H1 (cell line): ENCODE measurements around the gene DNAJB5. TPM values are rescaled to one million over a fixed set of nuclear protein-coding genes. Genes with fewer than 3 reads are reported as not detected.

Source experiments
- CTCF ChIA-PET: fragments of 300-600 bp; sonication (Branson Sonifier 250); formaldehyde crosslinking; loops from one replicate; lab custom pipeline; 2021; ENCODE audit not compliant: partially characterized antibody; lab: Charles Lee
- POLR2A ChIA-PET: fragments of 300-600 bp; sonication (Branson Sonifier 250); formaldehyde crosslinking; loops from one replicate; lab custom pipeline; 2021; ENCODE audit warnings: inconsistent platforms; ENCODE audit not compliant: partially characterized antibody; lab: Charles Lee
- DNase-seq, 2 experiments: peaks; one replicate each; pipeline versions ENCODE4 v3.0.0 to v3.0.0-alpha.2; 2010 to 2022; ENCODE audit warnings: low spot score in 2 of 2, low read depth in 1 of 2, mixed read lengths in 1 of 2
- FAIRE-seq: peaks from 2 replicates; lab custom pipeline; 2011; peaks lifted over from hg19 to GRCh38; lab: Jason Lieb, UNC
- H2AFZ ChIP-seq: 2 replicates; pipeline ENCODE4 v1.8.1; 2012; ENCODE audit warnings: low read length, inconsistent platforms
- H2AK5ac ChIP-seq: 2 replicates; pipeline ENCODE4 v1.6.1; 2013; ENCODE audit warnings: low read depth, low read length
- H2BK120ac ChIP-seq: replicated peaks from 2 replicates; pipeline ENCODE3; 2013; ENCODE audit warnings: low read depth, low read length, inconsistent platforms
- H2BK12ac ChIP-seq: 2 replicates; pipeline ENCODE4 v1.6.1; 2013; ENCODE audit warnings: low read depth, low read length
- H2BK15ac ChIP-seq: 2 replicates; pipeline ENCODE4 v1.6.1; 2013; ENCODE audit warnings: low read length
- H2BK20ac ChIP-seq: 2 replicates; pipeline ENCODE4 v1.6.1; 2013; ENCODE audit warnings: low read length
- H2BK5ac ChIP-seq: 2 replicates; pipeline ENCODE4 v1.6.1; 2013; ENCODE audit warnings: low read depth, low read length
- H3K14ac ChIP-seq: 2 replicates; pipeline ENCODE4 v1.6.1; 2013; ENCODE audit warnings: inconsistent platforms; ENCODE audit not compliant: insufficient read length
- H3K18ac ChIP-seq: 2 replicates; pipeline ENCODE4 v1.6.1; 2013; ENCODE audit warnings: low read length; ENCODE audit errors: extremely low read depth
- H3K23ac ChIP-seq: 2 replicates; pipeline ENCODE4 v1.6.1; 2013; ENCODE audit warnings: inconsistent platforms; ENCODE audit not compliant: insufficient read length
- H3K23me2 ChIP-seq: 2 replicates; pipeline ENCODE4 v1.6.1; 2013; ENCODE audit warnings: low read depth, low read length
- H3K27ac ChIP-seq: 2 replicates; pipeline ENCODE4 v1.6.1; 2011; ENCODE audit warnings: low read depth, low read length, inconsistent platforms
- H3K27me3 ChIP-seq, 4 experiments: replicated peaks in 1 of 4; 1 replicate in 1 of 4; 2 replicates in 3 of 4; pipeline versions ENCODE4 v1.6.1 to v1.8.1; 2011 to 2013; ENCODE audit warnings: low read length in 3 of 4, mild to moderate bottlenecking in 3 of 4, inconsistent platforms in 2 of 4, mixed read lengths in 2 of 4, moderate library complexity in 1 of 4; ENCODE audit not compliant: control insufficient read depth in 3 of 4, insufficient read depth in 3 of 4; ENCODE audit errors: extremely low read depth in 1 of 4
- H3K36me3 ChIP-seq, 4 experiments: 2 replicates each; pipeline versions ENCODE4 v1.6.1 to v1.8.1; 2011 to 2013; ENCODE audit warnings: mild to moderate bottlenecking in 4 of 4, low read length in 3 of 4, moderate library complexity in 2 of 4, control low read depth in 1 of 4, inconsistent platforms in 1 of 4; ENCODE audit not compliant: insufficient read depth in 4 of 4, control insufficient read depth in 2 of 4
- H3K4ac ChIP-seq: replicated peaks from 2 replicates; pipeline ENCODE3; 2013; ENCODE audit warnings: low read length, low read depth, mixed read lengths, inconsistent platforms; ENCODE audit not compliant: insufficient read length
- H3K4me1 ChIP-seq, 4 experiments: replicated peaks in 1 of 4; 1 replicate in 1 of 4; 2 replicates in 3 of 4; pipeline versions ENCODE4 v1.6.1 to v1.8.1; 2011 to 2013; ENCODE audit warnings: low read length in 3 of 4, inconsistent platforms in 2 of 4, mixed read lengths in 1 of 4; ENCODE audit not compliant: insufficient read depth in 4 of 4, control insufficient read depth in 3 of 4
- H3K4me2 ChIP-seq, 2 experiments: 2 replicates each; pipeline versions ENCODE4 v1.6.1 to v1.8.1; 2011 to 2013; ENCODE audit warnings: low read depth in 2 of 2, low read length in 2 of 2, control low read depth in 1 of 2, inconsistent platforms in 1 of 2, mild to moderate bottlenecking in 1 of 2; ENCODE audit not compliant: insufficient read depth in 1 of 2
- H3K4me3 ChIP-seq, 4 experiments: fragments of 200-600, 300-600 bp in 1 of 4; sonication (generic), shearing (Covaris generic), sonication (Bioruptor Twin) in 1 of 4; 2 replicates each; pipeline versions ENCODE4 v1.5.1 to v1.8.1; 2011 to 2016; ENCODE audit warnings: low read length in 4 of 4, low read depth in 3 of 4, control low read depth in 2 of 4, inconsistent platforms in 2 of 4, mild to moderate bottlenecking in 2 of 4, mixed read lengths in 1 of 4, moderate library complexity in 1 of 4; ENCODE audit not compliant: insufficient read depth in 2 of 4; ENCODE audit errors: extremely low read depth in 1 of 4
- H3K56ac ChIP-seq: replicated peaks from 2 replicates; pipeline ENCODE3; 2013; ENCODE audit warnings: low read depth, mild to moderate bottlenecking, mixed read lengths, low read length, inconsistent platforms; ENCODE audit not compliant: insufficient read length
- H3K79me1 ChIP-seq: 2 replicates; pipeline ENCODE4 v1.6.1; 2013; ENCODE audit warnings: low read depth, low read length, control low read depth
- H3K79me2 ChIP-seq, 2 experiments: 2 replicates each; pipeline versions ENCODE4 v1.6.1 to v1.8.1; 2012 to 2013; ENCODE audit warnings: low read length in 2 of 2, mild to moderate bottlenecking in 2 of 2, inconsistent platforms in 1 of 2; ENCODE audit not compliant: insufficient read depth in 2 of 2, control insufficient read depth in 1 of 2
- H3K9ac ChIP-seq, 4 experiments: replicated peaks in 1 of 4; 1 replicate in 1 of 4; 2 replicates in 3 of 4; pipeline versions ENCODE4 v1.6.1 to v1.8.1; 2011 to 2013; ENCODE audit warnings: low read depth in 3 of 4, low read length in 3 of 4, control low read depth in 2 of 4, mild to moderate bottlenecking in 2 of 4, moderate library complexity in 2 of 4, inconsistent platforms in 1 of 4; ENCODE audit errors: extremely low read depth in 1 of 4
- H3K9me3 ChIP-seq, 2 experiments: 2 replicates each; pipeline versions ENCODE4 v1.6.1 to v1.8.1; 2012 to 2013; ENCODE audit warnings: mild to moderate bottlenecking in 2 of 2, moderate library complexity in 2 of 2, control low read depth in 1 of 2, inconsistent platforms in 1 of 2, low read depth in 1 of 2, low read length in 1 of 2, mixed read lengths in 1 of 2; ENCODE audit not compliant: insufficient read depth in 2 of 2
- H4K20me1 ChIP-seq, 2 experiments: replicated peaks in 1 of 2; 2 replicates each; pipeline versions ENCODE3 to v1.8.1; 2011 to 2013; ENCODE audit warnings: inconsistent platforms in 2 of 2, low read length in 2 of 2, mild to moderate bottlenecking in 1 of 2; ENCODE audit not compliant: insufficient read depth in 2 of 2, control insufficient read depth in 1 of 2
- H4K5ac ChIP-seq: 2 replicates; pipeline ENCODE4 v1.6.1; 2013; ENCODE audit warnings: low read length, low read depth, mixed read lengths, inconsistent platforms; ENCODE audit not compliant: insufficient read length
- H4K8ac ChIP-seq: 2 replicates; pipeline ENCODE4 v1.8.0; 2013; ENCODE audit warnings: mild to moderate bottlenecking, moderate library complexity, low read length, inconsistent platforms; ENCODE audit not compliant: insufficient read depth; ENCODE audit errors: extremely low read depth
- H4K91ac ChIP-seq: replicated peaks from 2 replicates; pipeline ENCODE3; 2013; ENCODE audit warnings: low read length, mixed read lengths, inconsistent platforms; ENCODE audit not compliant: insufficient read length
- CHD1 ChIP-seq: IDR thresholded peaks from 2 replicates; pipeline ENCODE4 v1.6.1; 2012; ENCODE audit warnings: low read depth, low read length, improper control_type of control experiment
- CREB1 ChIP-seq: IDR thresholded peaks from 2 replicates; pipeline ENCODE4 v1.6.1; 2012; ENCODE audit warnings: inconsistent platforms
- HDAC6 ChIP-seq: IDR thresholded peaks from one replicate; pipeline ENCODE4 v1.7.1; 2012; ENCODE audit warnings: low read depth, mild to moderate bottlenecking, inconsistent platforms, low read length, moderate library complexity
- NANOG ChIP-seq: IDR thresholded peaks from 2 replicates; pipeline ENCODE4 v1.6.1; 2011; ENCODE audit warnings: low read length, low read depth, mild to moderate bottlenecking, inconsistent platforms; ENCODE audit not compliant: insufficient read depth, poor library complexity, severe bottlenecking
- RAD21 ChIP-seq, 2 experiments: IDR thresholded peaks in 1 of 2; conservative IDR thresholded peaks in 1 of 2; 2 replicates each; pipeline ENCODE4 v1.6.1; 2011; ENCODE audit warnings: low read depth in 2 of 2, low read length in 2 of 2, improper control_type of control experiment in 1 of 2, inconsistent platforms in 1 of 2, mild to moderate bottlenecking in 1 of 2, moderate library complexity in 1 of 2
- RNF2 ChIP-seq: fragments of 200-900, 300-1000 bp; sonication (generic); IDR thresholded peaks from 2 replicates; pipeline ENCODE4 v1.7.1; 2016; ENCODE audit warnings: borderline replicate concordance, low read depth, mild to moderate bottlenecking, antibody characterized with exemption, low read length; ENCODE audit not compliant: poor library complexity, severe bottlenecking; ENCODE audit errors: missing control alignments
- SIN3A ChIP-seq, 2 experiments: IDR thresholded peaks in 1 of 2; conservative IDR thresholded peaks in 1 of 2; 2 replicates each; pipeline ENCODE4 v1.6.1; 2011 to 2012; ENCODE audit warnings: low read length in 2 of 2, improper control_type of control experiment in 1 of 2, low read depth in 1 of 2, mild to moderate bottlenecking in 1 of 2
- SIX5 ChIP-seq: IDR thresholded peaks from 2 replicates; pipeline ENCODE4 v1.6.1; 2011; ENCODE audit warnings: mild to moderate bottlenecking, low read depth, low read length
- WGBS, 2 experiments: shearing (Covaris generic) in 1 of 2; methylation state at CpG; one replicate each; pipeline versions ENCODE4 v1.1.6 to v1.1.7; 2013 to 2015; ENCODE audit warnings: low lambda C conversion rate in 2 of 2, mixed read lengths in 2 of 2, inconsistent platforms in 1 of 2, low coverage in 1 of 2, missing lambda C conversion rate in 1 of 2; ENCODE audit not compliant: insufficient replicate concordance in 2 of 2, insufficient coverage in 1 of 2, insufficient read length in 1 of 2; ENCODE audit errors: extremely low coverage in 1 of 2, missing lambda C conversion rate in 1 of 2; 5-methylcytosine and 5-hydroxymethylcytosine counted together
- polyA plus RNA-seq, 7 experiments: library from polyadenylated mRNA; depleted of rRNA in 3 of 7; stranded (reverse) in 5 of 7; unstranded in 2 of 7; fragments of >200 nt in 5 of 7; fragments of 200-250 nt in 2 of 7; gene quantifications; 1 replicate in 5 of 7; 2 replicates in 1 of 7; 4 replicates in 1 of 7; pipeline versions ENCODE4 v1.2.1 to v1.2.3, GENCODE V29; 2011 to 2013; ENCODE audit warnings: missing spikeins in 2 of 7, mixed read lengths in 2 of 7
- total RNA-seq: library from RNA; stranded (reverse); fragmentation: NEBNext Ultra II Directional; extraction: Animal tissue kit (Norgen Biotek cat#: 25700); gene quantifications from 2 replicates; pipeline ENCODE4 v1.2.1, GENCODE V29; 2021

Gene DNAJB5
- total and polyA plus RNA-seq, 2 of the 8 experiments (the other 6 are each of a cell fraction or from before 2014, with no cell fraction given), result 25.0 to 34.1 TPM

DNA sequence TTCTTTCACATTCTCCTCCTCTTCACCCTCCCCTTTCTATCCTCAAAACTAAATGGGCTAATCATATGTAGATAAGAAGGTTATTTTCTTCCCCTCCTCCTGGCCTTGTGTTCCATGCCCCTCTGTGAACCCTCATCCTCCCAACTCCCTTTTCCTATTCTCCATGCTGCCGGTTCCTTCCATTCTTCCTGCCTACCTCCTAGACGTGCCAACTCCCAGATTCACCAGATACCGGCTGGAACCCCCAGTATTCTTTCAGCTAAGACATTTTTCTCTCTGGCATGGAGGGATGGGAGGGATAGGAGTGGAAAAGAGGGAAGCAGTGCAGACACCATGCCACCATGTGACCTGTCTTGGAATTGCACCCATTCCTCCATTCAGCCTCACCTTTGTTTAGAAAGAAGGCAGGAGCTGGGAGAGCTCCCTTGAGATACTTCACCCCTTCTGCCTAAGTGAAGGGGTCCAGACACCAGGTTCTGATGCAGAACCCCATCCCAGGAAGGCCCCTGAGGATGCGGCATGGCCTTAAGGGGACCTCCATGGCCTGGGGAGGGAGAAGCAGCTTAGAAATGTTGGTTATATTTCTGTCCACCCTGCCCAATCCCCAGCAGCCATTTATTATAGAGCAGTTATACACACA, 4.8 kb downstream of the DNAJB5 start:
- Histone ChIP-seq H3K23me2 (peaks cover 2% of the 10 kb centered on the region), H3K27ac (peak overlapping the region; percentile 35; the same call in 1 of the 2 replicates), H3K23ac (no peak overlapping the region), H3K9me3 (no peaks in the 10 kb centered on the region), H3K18ac (no peak overlapping the region), H2BK15ac (no peak overlapping the region), H2BK20ac (no peak overlapping the region; the same call in 1 of the 2 replicates), H4K20me1 (no peaks in the 10 kb centered on the region), H2AFZ (no peak overlapping the region), H3K56ac (no peak overlapping the region), H3K14ac (no peak overlapping the region), H2BK120ac (no peak overlapping the region), H3K79me1 (peaks cover 6% of the 10 kb centered on the region; the same call in 1 of the 2 replicates), H3K36me3 (peaks cover 18 to 41% (median 26%) of the 10 kb centered on the region in 4 experiments; a peak in 7 of 8 replicates), H4K8ac (no peak overlapping the region), H3K9ac (no peak overlapping the region), H3K79me2 (peaks cover 0 to 12% of the 10 kb centered on the region in 2 experiments; a peak in 2 of 4 replicates), H2BK5ac (peak overlapping the region; percentile 64; the same call in 1 of the 2 replicates), H3K4ac (no peak overlapping the region), H4K91ac (no peak overlapping the region), H2AK5ac (no peak overlapping the region; the same call in 1 of the 2 replicates), H3K27me3 (no peaks in the 10 kb centered on the region), H3K4me2 (peak overlapping the region; percentile 2 to 29; a peak in 2 of 4 replicates), H4K5ac (no peak overlapping the region), H3K4me3 (no peak overlapping the region), H3K4me1 (peaks cover 18 to 36% (median 30%) of the 10 kb centered on the region in 4 experiments), H2BK12ac (no peak overlapping the region; the same call in 1 of the 2 replicates)
- DNase-seq (peak in 1 of 2 experiments; percentile 71), FAIRE-seq (peak; percentile 93)
- POLR2A ChIA-PET, result interaction anchor here (0.8 to 2.8 kb wide), 14 partner anchors 8 to 95 kb away, joined by 3 to 12 read pairs (median 4); partner anchors contain the start of genes FANCG and VCP
- WGBS, 2 experiments, result 39% methylated on average over 4 of the region's 4 CpGs; no CpG with 5 or more reads in 1 of the 2 experiments
- CTCF ChIA-PET, result interaction anchor here (0.6 to 14.8 kb wide), 49 partner anchors 9 to 479 kb away, joined by 3 to 148 read pairs (median 4); partner anchors contain the start of gene PIGO
- TF ChIP-seq SIN3A (conservative IDR thresholded peaks at IDR 0.05 in 1 of 2, IDR thresholded peaks at IDR 0.05 in 1 of 2; ENCODE audit: low read depth in 1 of 2, low read length in 2 of 2) (0 out of 4 replicates have a peak, but pooled peaks of 1 of the 2 experiments have one; percentile 16), RAD21 (IDR thresholded peaks at IDR 0.05 in 1 of 2, conservative IDR thresholded peaks at IDR 0.05 in 1 of 2; ENCODE audit: low read depth in 2 of 2, low read length in 2 of 2) (peak; percentile 73 to 78), NANOG (no peak), HDAC6 (no peak), CREB1 (no peak), CHD1 (no peak), RNF2 (no peak), SIX5 (no peak)
